DMS53 treated with DMSO at 0.1 percent for 48 hours (cell line): Measurements from ENCODE around the gene TBL1Y.
"Not testable (repeated sequence)": the region's sequence is repeated elsewhere in the genome, so short reads cannot be mapped to it uniquely, and the experiment has no call there.

Source experiments
- DNase-seq: peaks from one replicate; lab custom pipeline; 2025; ENCODE audit not compliant: unreplicated experiment; lab: John Stamatoyannopoulos, UW

TBL1Y gene

GRCh38 chrY:6910372-6911252 is at the start of gene TBL1Y:
TSS of gene TBL1Y (plus strand) at chrY:6910697. CDS start at chrY:7025085, 114,388 bp downstream.
- DNase-seq: no peak

GRCh38 chrY:6894496-6894895 is 16.0 kb upstream of the TBL1Y start:
- no peak for DNase-seq

GRCh38 chrY:6895236-6895635 is 15.3 kb upstream of the TBL1Y start:
- no peak for DNase-seq

GRCh38 chrY:6902116-6902515 is 8.4 kb upstream of the TBL1Y start:
- DNase-seq: not testable (repeated sequence)

- DNase-seq: no peak
Measured at GRCh38 chrY:6907591-6907990, 2.9 kb upstream of the TBL1Y start.

- not testable (repeated sequence) for DNase-seq
Measured at GRCh38 chrY:6908021-6908420, 2.5 kb upstream of the TBL1Y start.

- no peak for DNase-seq
Measured at GRCh38 chrY:6909118-6909521, 1.4 kb upstream of the TBL1Y start.

GRCh38 chrY:6909856-6910255 is 641 bp upstream of the TBL1Y start:
- no peak for DNase-seq

GRCh38 chrY:6911253-6911881 is 870 bp downstream of the TBL1Y start, which contains the start of gene AMELY:
TSS of gene AMELY (minus strand) at chrY:6911752. CDS start at chrY:6872608, 39,144 bp downstream.
- no peak for DNase-seq

- DNase-seq: no peak
Measured at GRCh38 chrY:6913362-6913761, 2.9 kb downstream of the TBL1Y start.

- no peak for DNase-seq
Measured at GRCh38 chrY:6921061-6921460, 10.6 kb downstream of the TBL1Y start.

- DNase-seq: no peak
Measured at GRCh38 chrY:6928265-6928664, 17.8 kb downstream of the TBL1Y start.

- no peak for DNase-seq
Measured at GRCh38 chrY:6929237-6929636, 18.7 kb downstream of the TBL1Y start.

- no peak for DNase-seq
Measured at GRCh38 chrY:6931779-6932396, 21.4 kb downstream of the TBL1Y start.

- no peak for DNase-seq
Measured at GRCh38 chrY:6935497-6935896, 25.0 kb downstream of the TBL1Y start.

- DNase-seq: no peak
Measured at GRCh38 chrY:6947695-6948094, 37.2 kb downstream of the TBL1Y start.

- DNase-seq: no peak
Measured at GRCh38 chrY:6948378-6948777, 37.9 kb downstream of the TBL1Y start.

GRCh38 chrY:6949947-6950346 is 39.5 kb downstream of the TBL1Y start:
- no peak for DNase-seq

GRCh38 chrY:6964732-6965131 is 54.2 kb downstream of the TBL1Y start:
- DNase-seq: no peak

- DNase-seq: no peak
Measured at GRCh38 chrY:6966521-6966920, 56.0 kb downstream of the TBL1Y start.

GRCh38 chrY:6967736-6968135 is 57.2 kb downstream of the TBL1Y start:
- DNase-seq: no peak

- no peak for DNase-seq
Measured at GRCh38 chrY:6968191-6968590, 57.7 kb downstream of the TBL1Y start.
